T47D (cell line): ENCODE results near the gene ADAM19.
A peak's percentile ranks its signal among the peaks of the same experiment; 100 is the strongest.

Experiments
- DNase-seq, 2 experiments: peaks; one replicate each; pipeline versions ENCODE4 v3.0.0 to v3.0.0-alpha.2; 2011 to 2012; ENCODE audit warnings: low read depth in 1 of 2, low spot score in 1 of 2
- JUND ChIP-seq: IDR thresholded peaks from 2 replicates; pipeline ENCODE4 v1.6.1; 2012; ENCODE audit warnings: low read depth
- in situ Hi-C: cut with HindIII; loops from 2 replicates; pipeline ENCODE4 v1.10.0; 2016; ENCODE audit warnings: low sequenced_read_pairs, low pct_unique_long_range_greater_than_20kb

Gene ADAM19

GRCh38 chr5:157509093-157509492 lies 66.5 kb downstream of the ADAM19 start:
- no peak for DNase-seq
- TF ChIP-seq JUND: no peak
- in situ Hi-C loops: no loop called here

- TF ChIP-seq JUND: no peak
- DNase-seq: no peak
- in situ Hi-C loops: no loop called here
These were observed 68.4 kb downstream of the ADAM19 start for GRCh38 chr5:157506981-157507780.

GRCh38 chr5:157506066-157506590 lies 69.4 kb downstream of the ADAM19 start:
- in situ Hi-C loops: no loop called here
- TF ChIP-seq JUND: no peak
- DNase-seq: no peak

- TF ChIP-seq JUND: no peak
- in situ Hi-C loops: no loop called here
These were observed 70.1 kb downstream of the ADAM19 start for GRCh38 chr5:157505496-157505895.

GRCh38 chr5:157504053-157504452 lies 71.5 kb downstream of the ADAM19 start:
- in situ Hi-C loops: no loop called here
- DNase-seq: no peak
- no peak for TF ChIP-seq JUND

More at GRCh38 chr5:157505496-157505895, 70.1 kb downstream of the ADAM19 start:
- no peak for DNase-seq

GRCh38 chr5:157502143-157502647 lies 73.4 kb downstream of the ADAM19 start:
- DNase-seq: no peak
- no peak for TF ChIP-seq JUND
- in situ Hi-C loops: no loop called here

- no peak for TF ChIP-seq JUND
- peak in 1 of 2 experiments; percentile 15 for DNase-seq
- in situ Hi-C loops: no loop called here
These were observed 77.5 kb downstream of the ADAM19 start for GRCh38 chr5:157497875-157498611.

- DNase-seq: no peak
- in situ Hi-C loops: no loop called here
- no peak for TF ChIP-seq JUND
These were observed 78.7 kb downstream of the ADAM19 start for GRCh38 chr5:157496864-157497263.

- DNase-seq: no peak
- no peak for TF ChIP-seq JUND
- in situ Hi-C loops: no loop called here
These were observed 81.3 kb downstream of the ADAM19 start for GRCh38 chr5:157494178-157494832.

GRCh38 chr5:157492886-157493285 lies 82.7 kb downstream of the ADAM19 start:
- in situ Hi-C loops: no loop called here
- TF ChIP-seq JUND: no peak
- DNase-seq: no peak

- DNase-seq: no peak
- TF ChIP-seq JUND: no peak
- in situ Hi-C loops: no loop called here
These were observed 84.0 kb downstream of the ADAM19 start for GRCh38 chr5:157491471-157491995.

- no peak for DNase-seq
- no peak for TF ChIP-seq JUND
- in situ Hi-C loops: no loop called here
These were observed 88.2 kb downstream of the ADAM19 start for GRCh38 chr5:157487358-157487757.
